GM08714 (cell line): ENCODE data around the gene RRAD.

Experiments used
- H3K4me3 ChIP-seq: fragments of 200-500 bp; sonication (Bioruptor generic); 2 replicates; pipeline ENCODE4 v1.5.1; 2014; ENCODE audit warnings: mild to moderate bottlenecking, low read length, inconsistent platforms
- ZNF274 ChIP-seq: IDR thresholded peaks from 2 replicates; pipeline ENCODE4 v1.6.1; 2012; ENCODE audit warnings: mild to moderate bottlenecking, low read depth, low read length

Gene RRAD

DNA sequence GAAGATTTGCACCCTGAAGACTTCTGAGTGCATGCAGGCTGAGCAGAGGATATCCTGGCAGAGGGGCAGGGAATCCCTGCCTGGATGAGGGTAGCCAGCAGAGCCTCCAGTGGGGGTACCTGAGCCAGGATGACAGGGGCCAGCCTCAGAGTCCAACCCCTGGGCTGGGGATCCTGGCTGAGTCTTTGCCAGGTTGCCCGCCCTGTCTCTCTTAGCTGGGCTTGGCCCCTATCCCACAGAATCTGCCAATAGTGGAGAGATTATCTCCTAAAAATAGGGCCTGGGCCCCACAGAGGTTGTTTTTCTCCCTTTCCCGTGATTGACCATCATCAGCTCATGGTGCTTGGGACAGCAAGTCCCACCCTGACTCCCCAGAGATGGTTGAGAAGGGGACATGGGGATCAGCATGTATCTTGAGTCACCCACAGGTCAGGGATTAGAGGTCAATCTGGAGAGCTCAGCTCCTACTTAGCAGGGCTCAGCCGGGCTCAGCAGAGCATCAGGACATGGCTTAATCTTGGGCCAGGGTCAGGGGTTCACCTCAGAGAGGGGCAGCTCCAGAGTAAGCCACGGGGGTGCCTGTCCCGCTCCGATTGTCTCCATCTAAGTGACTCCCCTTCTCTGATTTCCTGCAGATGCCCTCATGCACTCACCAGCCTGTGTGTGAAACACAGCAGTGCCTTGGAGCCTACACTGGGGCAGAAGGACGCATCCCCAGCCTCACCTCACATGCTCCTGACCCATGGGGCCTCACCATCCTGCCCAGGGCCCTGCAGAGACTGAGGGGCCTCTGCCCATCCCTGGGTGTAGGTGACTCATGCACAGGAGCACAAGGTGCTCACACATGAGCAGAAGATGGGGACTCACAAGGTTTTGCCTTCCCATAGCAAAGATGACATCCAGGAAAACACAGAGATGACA is 18.2 kb downstream of the RRAD start:
- H3K4me3 ChIP-seq, result no peak overlapping the region
- TF ChIP-seq ZNF274, result no peak

DNA sequence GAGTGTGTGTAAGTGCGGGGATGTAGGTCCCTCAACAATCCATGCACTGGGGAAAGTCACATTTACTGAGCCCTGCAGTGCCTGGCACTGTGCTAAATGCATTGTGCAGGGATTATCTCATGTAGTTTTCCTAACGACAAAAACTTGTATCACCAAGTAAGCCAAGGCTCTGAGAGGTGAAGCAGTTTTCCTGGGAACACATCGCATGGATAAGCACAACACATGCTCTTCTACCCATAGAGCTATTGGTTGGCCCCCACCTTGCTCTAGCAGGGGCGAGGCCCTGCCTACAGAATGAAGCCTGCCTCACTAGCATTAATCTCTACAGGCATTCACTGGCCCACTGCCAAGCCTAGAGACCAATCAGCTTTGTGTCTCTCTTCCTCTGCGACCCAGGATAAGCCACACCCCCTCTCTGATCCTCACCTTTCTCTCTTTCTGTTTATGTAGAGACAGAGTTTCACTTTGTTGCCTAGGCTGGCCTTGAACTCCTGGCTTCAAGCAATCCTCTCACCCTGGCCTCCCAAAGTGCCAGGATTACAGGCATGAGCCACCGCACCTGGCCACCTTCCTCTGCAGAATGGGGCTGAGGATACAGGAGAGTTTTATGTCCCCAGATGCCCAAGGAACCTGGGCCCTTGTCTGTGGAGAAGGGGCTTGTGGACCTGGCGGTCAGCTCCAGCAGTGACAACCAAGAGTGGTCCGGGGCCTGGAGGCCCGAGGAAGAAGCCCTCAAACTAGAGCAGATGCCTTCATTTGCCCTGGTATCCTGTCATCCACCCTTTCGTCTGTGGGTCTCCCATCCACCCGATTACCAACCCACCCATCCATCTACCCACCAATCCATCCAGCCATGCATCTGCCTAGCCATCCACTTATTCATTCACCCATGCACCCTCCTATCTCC is 19.4 kb downstream of the RRAD start:
- no peak overlapping the region for H3K4me3 ChIP-seq
- no peak for TF ChIP-seq ZNF274

DNA sequence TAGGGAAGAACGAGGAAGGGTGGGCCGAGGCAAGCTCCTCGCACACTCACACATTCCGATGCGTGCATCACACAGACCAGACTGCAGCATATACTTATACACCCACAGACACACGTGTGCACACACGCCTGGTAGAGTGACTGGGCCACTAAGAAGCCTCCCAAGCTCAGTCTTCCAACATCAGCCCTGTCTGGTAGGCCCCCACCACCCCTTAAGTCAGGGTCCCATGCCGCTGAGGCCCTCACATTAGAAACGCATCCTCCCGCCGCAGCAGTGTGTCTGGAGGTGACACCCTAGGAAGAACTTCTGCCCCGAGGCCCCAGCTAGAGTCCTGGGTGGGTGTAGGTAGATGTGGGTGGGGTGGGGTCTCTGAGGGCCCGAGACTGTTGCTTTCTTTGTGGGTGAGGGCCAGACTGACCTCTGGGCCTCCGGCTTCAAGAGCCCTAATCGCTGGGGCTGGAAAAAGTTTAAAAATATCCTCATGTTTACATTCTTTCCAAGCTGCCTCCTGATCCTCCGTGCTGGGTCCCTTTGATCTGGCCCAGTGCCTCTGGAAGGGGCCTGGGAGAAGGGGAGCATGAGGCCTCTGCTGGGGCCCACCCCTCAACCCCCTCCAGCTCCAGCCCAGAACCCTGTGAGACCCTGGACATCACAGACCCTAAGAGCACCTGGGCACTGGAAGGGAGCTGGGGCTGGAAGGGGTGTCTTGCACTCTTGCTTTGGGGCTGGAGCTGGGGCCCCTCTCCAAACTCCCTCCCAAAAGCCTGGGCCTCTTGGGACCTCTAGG is 20.3 kb downstream of the RRAD start:
- TF ChIP-seq ZNF274, result no peak
- H3K4me3 ChIP-seq, result no peak overlapping the region

DNA sequence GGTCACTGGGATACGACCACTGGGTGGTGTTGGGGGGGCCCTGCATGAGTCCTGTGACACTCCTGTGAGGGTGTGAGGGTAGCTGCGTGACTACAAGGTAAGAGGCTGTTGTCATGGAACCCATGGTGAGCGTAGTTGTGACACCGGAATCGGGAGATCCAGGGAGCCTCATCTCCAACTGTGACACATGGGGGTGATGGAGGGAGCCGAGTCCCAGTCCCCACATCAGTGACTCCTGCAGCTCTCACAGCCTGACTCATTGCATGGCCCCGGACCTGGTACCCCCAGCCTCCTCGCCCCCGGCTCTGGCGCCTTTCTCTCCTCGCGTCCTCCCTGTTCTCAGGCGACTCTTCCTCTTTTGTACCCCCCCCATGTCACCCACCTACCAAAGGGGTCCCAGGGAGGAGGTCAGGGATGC is 20.9 kb downstream of the RRAD start:
- no peak for TF ChIP-seq ZNF274

DNA sequence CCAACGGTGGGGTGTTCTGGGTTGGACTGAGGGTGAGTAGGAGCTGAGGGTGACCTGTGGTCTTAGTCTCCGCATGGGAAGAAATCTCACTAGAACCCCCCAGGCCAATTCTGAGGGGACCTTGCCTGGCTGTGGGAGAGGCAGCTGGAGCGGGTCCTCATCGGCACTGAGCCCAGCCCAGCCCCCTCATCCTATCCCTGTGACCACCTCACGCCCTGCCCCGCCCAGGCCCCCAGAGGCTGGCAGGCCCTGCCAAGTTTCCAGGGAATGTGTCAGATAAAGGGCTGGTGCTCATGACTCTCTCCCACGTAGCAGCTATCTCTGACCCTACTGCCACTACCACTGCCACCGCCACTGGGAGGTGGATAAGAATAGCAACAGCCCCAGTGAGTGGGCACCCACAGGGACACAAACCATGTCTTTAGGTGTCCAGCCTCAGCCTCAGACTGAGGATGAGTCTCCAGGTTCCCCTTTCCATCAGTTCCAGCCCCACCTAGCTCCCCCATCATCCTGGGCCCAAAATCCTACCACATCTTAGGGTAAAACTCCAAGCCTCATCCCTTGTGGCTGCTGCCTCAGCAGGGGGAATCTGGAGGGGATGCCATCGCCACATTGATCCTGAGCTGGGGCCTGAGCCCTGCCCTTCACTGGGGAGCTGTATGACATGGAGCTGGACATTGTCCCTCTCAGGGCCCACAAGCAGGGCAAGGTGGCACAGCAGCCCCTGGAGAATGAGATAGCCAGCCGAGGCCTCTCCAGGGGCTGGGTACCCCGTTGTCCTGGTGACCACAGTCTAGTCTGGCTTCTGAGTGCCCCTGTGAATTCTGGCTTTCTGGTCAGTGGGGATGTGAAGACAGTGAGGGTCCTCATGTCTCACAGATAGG is 21.5 kb downstream of the RRAD start:
- H3K4me3 ChIP-seq, result no peak overlapping the region
- no peak for TF ChIP-seq ZNF274

More for the DNA sequence above, 20.9 kb downstream of the RRAD start:
- H3K4me3 ChIP-seq, result no peak overlapping the region

DNA sequence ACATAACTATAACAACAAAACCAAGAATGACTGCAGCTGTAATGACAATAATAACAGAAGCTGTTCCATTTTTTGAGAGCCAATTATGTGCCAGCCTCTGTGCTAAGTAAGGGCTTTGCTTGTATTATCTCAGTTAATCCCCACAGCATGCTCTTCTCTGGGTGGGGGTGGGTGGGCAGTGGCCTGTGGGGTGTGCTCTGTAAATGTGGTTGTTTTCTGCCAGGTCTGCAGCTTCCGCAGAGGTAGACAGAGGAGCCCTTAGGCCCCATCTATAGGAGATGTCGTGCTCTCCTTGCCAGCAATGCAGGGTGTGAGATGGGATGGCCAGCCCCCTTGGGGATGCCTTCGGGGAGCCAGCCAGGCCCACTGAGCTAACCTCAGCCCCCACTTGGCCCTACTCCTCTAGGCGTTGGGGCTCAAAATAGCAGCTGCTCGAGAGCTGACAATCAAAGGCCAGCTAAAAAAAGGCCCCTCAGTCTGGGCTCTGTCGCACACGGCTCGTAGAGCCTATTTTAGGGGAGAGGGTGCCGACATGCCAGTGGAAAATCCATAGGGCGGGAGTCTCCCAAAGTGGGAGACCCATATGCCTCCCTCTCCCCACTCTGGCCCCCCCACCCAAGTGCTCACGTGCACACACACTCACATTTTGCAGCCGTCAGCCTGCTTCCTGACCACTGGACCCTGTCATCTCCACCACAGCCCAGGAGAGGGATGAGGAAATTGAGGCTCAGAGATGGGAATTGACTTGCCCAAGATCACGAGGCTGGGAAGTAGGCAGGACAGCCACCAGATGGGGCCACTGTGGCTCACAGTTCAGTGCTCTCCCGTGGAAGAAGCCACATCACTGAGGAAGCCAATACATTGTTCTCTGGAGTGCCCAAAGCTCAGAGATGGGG is 22.4 kb downstream of the RRAD start:
- no peak overlapping the region for H3K4me3 ChIP-seq
- TF ChIP-seq ZNF274, result no peak

DNA sequence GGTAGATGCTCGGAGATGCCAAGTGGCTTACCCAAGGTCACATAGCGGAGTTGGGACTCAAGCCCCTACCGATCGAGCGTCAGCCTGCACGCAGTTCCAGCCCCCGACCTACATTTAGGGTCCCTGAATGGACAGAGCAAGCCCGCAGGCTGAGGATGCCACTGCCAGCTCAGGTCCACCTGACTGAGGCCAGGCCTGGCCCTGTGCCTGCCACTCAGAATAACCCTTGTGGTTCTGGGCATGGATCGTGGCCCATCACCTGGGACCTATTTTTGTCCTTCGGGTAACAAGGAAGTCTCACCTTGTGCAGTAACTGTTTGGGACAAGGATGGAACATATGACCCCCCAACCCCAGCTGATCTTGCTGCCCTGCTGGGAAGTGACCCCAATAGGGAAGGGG is 23.7 kb downstream of the RRAD start:
- H3K4me3 ChIP-seq, result no peak overlapping the region

DNA sequence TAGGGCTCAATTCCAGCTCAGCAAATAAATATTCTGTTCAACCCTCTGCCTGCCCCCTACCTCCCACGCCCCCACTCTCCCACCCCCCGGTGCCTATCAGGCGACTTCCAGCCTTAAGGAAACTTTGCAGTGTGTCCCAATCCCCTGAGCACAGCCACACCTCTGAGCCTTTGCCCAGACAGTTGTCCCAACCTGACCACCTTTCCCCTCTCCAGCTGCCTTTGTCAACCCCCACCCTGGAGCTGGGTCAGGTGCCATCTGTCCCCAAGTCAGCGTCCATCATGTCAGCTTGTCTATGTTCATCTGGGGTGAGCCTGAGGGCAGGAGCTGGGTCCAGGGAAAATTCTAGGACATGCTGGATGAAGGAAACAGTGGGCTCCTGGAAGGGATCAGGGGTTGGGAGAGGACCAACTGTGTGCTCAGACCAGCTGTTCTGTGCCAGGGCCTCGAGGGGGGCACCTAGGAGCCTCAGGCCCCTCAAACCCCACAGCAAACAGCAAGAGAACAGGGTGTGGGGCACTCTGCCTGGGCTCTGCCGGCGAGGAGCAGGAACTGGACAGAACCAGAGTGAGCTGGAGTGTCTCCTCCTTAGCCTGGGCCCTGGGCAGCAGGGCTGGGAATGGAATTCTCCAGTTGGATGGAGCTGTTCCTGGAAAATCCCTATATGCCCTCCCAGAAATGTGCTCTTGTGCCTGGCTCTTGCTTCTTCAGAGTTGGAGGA is 24.5 kb downstream of the RRAD start:
- H3K4me3 ChIP-seq, result no peak overlapping the region
- TF ChIP-seq ZNF274, result no peak

More for the DNA sequence above, 23.7 kb downstream of the RRAD start:
- no peak for TF ChIP-seq ZNF274

DNA sequence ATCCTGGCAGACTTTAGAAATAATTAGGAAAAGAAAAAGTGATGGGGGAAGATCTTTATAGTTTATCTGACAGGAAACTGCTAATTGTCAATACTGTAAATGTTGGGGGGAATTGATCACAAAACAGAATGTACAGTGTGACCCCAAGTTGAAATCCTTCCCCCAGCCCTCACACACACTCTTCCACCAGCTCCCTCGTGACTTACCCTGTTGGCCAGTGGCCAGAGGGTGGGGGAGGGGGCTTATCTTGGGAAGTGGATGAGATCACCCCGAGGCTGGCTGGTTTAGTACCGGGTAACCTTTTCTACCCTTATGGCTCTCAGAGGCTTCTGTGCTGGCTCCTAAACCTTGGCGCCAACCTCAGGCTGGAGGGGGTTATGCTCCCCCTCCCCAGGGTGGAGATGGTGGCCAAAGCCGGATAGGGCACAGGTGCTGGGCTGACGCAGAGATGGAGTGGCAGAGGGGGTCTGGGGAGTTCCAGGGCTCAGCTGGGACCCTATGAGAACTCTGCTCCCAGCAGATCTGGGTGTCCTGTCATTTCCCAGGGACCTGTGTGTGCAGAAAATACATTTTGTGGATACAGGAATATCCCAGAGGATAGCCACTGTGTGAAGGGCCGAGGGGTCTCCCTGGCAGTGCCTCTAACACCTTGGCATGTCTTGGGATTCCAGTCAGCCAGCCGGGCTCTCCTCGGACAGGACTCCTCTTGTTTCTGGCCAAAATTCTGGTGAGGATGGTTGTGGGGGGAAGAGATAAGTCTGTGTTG is 25.2 kb downstream of the RRAD start:
- TF ChIP-seq ZNF274, result no peak
- H3K4me3 ChIP-seq, result no peak overlapping the region

DNA sequence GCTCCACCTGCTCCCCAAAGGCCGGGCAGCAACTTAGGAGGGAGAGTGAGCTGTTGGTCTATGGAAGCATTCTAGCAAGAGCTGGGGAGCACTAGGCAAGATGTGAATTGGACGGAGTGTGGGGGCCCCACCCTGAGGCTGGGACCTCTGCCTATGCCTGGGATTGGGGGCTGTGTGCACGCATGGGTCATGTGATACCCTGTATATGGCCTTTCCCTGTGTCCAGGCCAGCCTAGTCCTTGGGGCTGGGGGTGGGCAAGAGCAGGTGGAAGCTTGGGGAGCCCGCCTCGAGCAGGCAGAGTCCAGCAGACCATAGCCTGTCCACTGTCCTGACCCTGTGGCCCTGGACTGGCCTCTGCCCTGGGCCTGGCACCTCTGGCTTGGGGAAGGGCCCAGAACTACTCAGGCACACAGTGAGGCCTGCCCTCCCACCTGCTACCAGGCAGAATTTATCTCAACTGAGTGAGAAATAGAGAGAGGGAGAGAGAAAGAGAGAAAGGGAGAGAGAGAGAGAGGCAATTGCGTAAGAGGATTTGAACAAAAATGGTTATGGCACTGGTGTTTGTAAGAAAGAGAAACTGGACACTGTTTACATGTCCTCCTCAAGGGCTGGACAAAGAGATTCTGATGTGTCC is 25.9 kb downstream of the RRAD start:
- TF ChIP-seq ZNF274, result no peak
- no peak overlapping the region for H3K4me3 ChIP-seq
